ENCODE measurements around the gene ARHGAP26. TPM values are rescaled to one million over a fixed set of nuclear protein-coding genes. Genes with fewer than 3 reads are reported as not detected.

The ARHGAP26 gene, protein sequence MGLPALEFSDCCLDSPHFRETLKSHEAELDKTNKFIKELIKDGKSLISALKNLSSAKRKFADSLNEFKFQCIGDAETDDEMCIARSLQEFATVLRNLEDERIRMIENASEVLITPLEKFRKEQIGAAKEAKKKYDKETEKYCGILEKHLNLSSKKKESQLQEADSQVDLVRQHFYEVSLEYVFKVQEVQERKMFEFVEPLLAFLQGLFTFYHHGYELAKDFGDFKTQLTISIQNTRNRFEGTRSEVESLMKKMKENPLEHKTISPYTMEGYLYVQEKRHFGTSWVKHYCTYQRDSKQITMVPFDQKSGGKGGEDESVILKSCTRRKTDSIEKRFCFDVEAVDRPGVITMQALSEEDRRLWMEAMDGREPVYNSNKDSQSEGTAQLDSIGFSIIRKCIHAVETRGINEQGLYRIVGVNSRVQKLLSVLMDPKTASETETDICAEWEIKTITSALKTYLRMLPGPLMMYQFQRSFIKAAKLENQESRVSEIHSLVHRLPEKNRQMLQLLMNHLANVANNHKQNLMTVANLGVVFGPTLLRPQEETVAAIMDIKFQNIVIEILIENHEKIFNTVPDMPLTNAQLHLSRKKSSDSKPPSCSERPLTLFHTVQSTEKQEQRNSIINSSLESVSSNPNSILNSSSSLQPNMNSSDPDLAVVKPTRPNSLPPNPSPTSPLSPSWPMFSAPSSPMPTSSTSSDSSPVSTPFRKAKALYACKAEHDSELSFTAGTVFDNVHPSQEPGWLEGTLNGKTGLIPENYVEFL
- total RNA-seq: 10 to 100 TPM in 1 of 2 donors, 1 to 10 TPM in 1; 4.4 to 16.7 TPM
- 1 to 10 TPM; 1.8 to 3.9 TPM for polyA plus RNA-seq

DNA sequence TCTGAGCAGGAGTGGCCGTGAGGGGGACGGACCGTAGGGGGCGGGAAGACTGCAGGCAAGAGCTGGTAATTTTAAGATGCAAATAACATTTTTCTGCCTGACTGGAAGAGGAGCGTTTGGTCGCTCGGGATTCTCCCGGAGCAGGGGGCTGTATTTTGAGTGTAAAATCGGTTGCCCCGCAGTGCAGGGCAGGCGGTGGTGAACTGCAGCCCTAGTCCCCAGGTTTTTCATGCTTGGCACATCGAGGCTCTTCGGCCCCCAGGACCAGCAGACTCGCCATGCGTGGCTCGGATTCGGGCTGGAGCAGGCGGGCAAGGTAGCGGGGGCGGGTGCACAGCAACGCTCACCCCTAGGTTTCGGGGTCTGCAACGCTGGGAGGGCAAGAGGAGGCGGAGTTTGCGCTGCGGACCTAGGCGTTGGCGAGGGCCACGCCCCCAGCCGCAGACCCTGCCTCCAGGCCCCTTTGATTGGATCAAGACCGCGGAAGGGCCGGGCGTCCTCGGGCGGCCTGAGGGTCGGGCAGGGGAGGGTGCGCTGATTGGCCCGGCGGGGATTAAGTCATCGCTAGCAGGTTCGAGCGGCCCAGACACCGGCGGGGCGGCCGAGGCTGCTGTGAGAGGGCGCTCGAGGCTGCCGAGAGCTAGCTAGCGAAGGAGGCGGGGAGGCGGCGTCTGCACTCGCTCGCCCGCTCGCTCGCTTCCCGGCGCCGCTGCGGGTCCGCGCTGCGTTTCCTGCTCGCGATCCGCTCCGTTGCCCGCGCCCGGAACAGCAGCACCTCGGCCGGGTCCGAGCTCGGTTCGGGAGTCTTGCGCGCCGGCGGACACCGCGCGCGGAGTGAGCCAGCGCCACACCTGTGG lies at the start of gene ARHGAP26:
ARHGAP26 (plus strand) TSS at position 585 of the 857 bp plus-strand sequence. CDS start 385 bp downstream, outside the sequence.
- Histone ChIP-seq H3K36me3 (ENCODE audit: control insufficient read depth in 4 of 4, insufficient read depth in 3 of 4, low read depth in 1 of 4, low read length in 3 of 4) (no peaks in the 10 kb centered on the region), H3K27ac (ENCODE audit: low read depth in 1 of 2, low read length in 2 of 2) (peak within 1 kb of the TSS; percentile 77 to 87), H3K4me3 (ENCODE audit: low read depth in 1 of 3, low read length in 3 of 3) (peak within 1 kb of the TSS; percentile 75 to 97 (median 96)), H3K9me3 (ENCODE audit: control insufficient read depth in 4 of 4, low read length in 3 of 4) (no peaks in the 10 kb centered on the region), H3K4me1 (ENCODE audit: control insufficient read depth in 4 of 4, insufficient read depth in 4 of 4, low read length in 3 of 4) (peaks cover 0 to 24% (median 12%) of the 10 kb centered on the region in 4 donors), H3K9ac (ENCODE audit: low read depth in 1 of 2, low read length in 2 of 2) (peak within 1 kb of the TSS; percentile 66 to 80), H3K27me3 (ENCODE audit: control insufficient read depth in 4 of 4, insufficient read depth in 4 of 4, low read length in 3 of 4) (no peaks in the 10 kb centered on the region)
- TF ChIP-seq YY1 (IDR thresholded peaks at IDR 0.05) (peak; percentile 68), TAF1 (conservative IDR thresholded peaks at IDR 0.05) (no peak), RXRA (IDR thresholded peaks at IDR 0.05) (peak; percentile 56 to 72), JUND (IDR thresholded peaks at IDR 0.05) (peak in 1 of 2 donors; percentile 46), SP1 (IDR thresholded peaks at IDR 0.05) (peak; percentile 77), HNF4A (conservative IDR thresholded peaks at IDR 0.05) (no peak), RAD21 (IDR thresholded peaks at IDR 0.05) (peak; percentile 62 to 71)
- TF ChIP-seq, protein P1, sequence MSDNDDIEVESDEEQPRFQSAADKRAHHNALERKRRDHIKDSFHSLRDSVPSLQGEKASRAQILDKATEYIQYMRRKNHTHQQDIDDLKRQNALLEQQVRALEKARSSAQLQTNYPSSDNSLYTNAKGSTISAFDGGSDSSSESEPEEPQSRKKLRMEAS (IDR thresholded peaks at IDR 0.05): no peak
- TF ChIP-seq, protein P2, sequence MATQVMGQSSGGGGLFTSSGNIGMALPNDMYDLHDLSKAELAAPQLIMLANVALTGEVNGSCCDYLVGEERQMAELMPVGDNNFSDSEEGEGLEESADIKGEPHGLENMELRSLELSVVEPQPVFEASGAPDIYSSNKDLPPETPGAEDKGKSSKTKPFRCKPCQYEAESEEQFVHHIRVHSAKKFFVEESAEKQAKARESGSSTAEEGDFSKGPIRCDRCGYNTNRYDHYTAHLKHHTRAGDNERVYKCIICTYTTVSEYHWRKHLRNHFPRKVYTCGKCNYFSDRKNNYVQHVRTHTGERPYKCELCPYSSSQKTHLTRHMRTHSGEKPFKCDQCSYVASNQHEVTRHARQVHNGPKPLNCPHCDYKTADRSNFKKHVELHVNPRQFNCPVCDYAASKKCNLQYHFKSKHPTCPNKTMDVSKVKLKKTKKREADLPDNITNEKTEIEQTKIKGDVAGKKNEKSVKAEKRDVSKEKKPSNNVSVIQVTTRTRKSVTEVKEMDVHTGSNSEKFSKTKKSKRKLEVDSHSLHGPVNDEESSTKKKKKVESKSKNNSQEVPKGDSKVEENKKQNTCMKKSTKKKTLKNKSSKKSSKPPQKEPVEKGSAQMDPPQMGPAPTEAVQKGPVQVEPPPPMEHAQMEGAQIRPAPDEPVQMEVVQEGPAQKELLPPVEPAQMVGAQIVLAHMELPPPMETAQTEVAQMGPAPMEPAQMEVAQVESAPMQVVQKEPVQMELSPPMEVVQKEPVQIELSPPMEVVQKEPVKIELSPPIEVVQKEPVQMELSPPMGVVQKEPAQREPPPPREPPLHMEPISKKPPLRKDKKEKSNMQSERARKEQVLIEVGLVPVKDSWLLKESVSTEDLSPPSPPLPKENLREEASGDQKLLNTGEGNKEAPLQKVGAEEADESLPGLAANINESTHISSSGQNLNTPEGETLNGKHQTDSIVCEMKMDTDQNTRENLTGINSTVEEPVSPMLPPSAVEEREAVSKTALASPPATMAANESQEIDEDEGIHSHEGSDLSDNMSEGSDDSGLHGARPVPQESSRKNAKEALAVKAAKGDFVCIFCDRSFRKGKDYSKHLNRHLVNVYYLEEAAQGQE (IDR thresholded peaks at IDR 0.05): peak; percentile 92
- TF ChIP-seq, protein P3, sequence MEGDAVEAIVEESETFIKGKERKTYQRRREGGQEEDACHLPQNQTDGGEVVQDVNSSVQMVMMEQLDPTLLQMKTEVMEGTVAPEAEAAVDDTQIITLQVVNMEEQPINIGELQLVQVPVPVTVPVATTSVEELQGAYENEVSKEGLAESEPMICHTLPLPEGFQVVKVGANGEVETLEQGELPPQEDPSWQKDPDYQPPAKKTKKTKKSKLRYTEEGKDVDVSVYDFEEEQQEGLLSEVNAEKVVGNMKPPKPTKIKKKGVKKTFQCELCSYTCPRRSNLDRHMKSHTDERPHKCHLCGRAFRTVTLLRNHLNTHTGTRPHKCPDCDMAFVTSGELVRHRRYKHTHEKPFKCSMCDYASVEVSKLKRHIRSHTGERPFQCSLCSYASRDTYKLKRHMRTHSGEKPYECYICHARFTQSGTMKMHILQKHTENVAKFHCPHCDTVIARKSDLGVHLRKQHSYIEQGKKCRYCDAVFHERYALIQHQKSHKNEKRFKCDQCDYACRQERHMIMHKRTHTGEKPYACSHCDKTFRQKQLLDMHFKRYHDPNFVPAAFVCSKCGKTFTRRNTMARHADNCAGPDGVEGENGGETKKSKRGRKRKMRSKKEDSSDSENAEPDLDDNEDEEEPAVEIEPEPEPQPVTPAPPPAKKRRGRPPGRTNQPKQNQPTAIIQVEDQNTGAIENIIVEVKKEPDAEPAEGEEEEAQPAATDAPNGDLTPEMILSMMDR (IDR thresholded peaks at IDR 0.05; ENCODE audit: low read depth, low read length, missing input control): peak; percentile 9
- under 1% methylated on average over 87 of the region's 87 CpGs for WGBS
- peak; percentile 93 for DNase-seq (ENCODE audit: low spot score)

DNA sequence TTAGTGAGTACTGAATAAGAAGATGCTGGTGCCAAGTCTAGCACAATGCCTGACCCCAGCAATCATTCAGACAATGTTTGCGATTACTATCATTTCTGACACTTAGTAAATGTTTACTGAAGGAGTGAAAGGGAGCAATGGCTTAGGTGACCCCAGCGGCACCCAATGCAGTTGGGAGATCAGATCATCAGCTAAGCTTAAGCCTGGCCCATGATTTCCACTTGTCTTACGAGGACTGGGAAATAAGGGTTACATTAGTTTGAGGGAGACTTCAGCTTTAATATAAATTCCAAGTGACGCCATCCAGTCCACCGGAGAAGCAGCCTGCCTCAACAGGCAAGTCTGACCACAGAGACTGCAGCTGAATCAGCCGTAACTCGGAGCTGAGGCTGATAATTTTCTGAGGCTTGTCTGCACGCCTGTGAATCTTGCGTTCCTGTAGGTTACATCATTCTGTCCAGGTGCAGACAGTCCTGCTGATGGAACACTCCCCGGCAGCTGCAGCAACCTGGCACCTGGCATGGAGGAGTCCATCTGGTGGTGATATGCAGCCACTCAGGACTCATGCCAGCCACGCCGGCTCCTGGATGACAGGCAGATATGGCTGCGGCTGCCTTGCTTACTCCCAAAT lies 49.4 kb upstream of the ARHGAP26 start:
- H3K9ac ChIP-seq (ENCODE audit: low read depth in 1 of 2, low read length in 2 of 2): no peak overlapping the region
- TF ChIP-seq GABPA (IDR thresholded peaks at IDR 0.05 in 1 of 2, conservative IDR thresholded peaks at IDR 0.05 in 1 of 2): no peak
- no peak for TF ChIP-seq FOXA2 (IDR thresholded peaks at IDR 0.05)
- TF ChIP-seq HNF4G (IDR thresholded peaks at IDR 0.05): no peak
- TF ChIP-seq RXRA (IDR thresholded peaks at IDR 0.05): peak in 1 of 2 donors; percentile 37
- no peak for TF ChIP-seq SP1 (IDR thresholded peaks at IDR 0.05)
- TF ChIP-seq, protein P3 (IDR thresholded peaks at IDR 0.05; ENCODE audit: low read depth, low read length, missing input control): peak; percentile 12
- TF ChIP-seq RAD21 (IDR thresholded peaks at IDR 0.05): peak in 1 of 2 donors; percentile 58
- TF ChIP-seq, protein P4, sequence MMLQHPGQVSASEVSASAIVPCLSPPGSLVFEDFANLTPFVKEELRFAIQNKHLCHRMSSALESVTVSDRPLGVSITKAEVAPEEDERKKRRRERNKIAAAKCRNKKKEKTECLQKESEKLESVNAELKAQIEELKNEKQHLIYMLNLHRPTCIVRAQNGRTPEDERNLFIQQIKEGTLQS (IDR thresholded peaks at IDR 0.05): no peak
- no peak for TF ChIP-seq YY1 (IDR thresholded peaks at IDR 0.05)
- TF ChIP-seq HNF4A (conservative IDR thresholded peaks at IDR 0.05): peak in 1 of 2 donors; percentile 8
- no peak overlapping the region for H3K27ac ChIP-seq (ENCODE audit: low read depth in 1 of 2, low read length in 2 of 2)
- no peaks in the 10 kb centered on the region for H3K27me3 ChIP-seq (ENCODE audit: control insufficient read depth in 4 of 4, insufficient read depth in 4 of 4, low read length in 3 of 4)
- no peaks in the 10 kb centered on the region for H3K36me3 ChIP-seq (ENCODE audit: control insufficient read depth in 4 of 4, insufficient read depth in 3 of 4, low read depth in 1 of 4, low read length in 3 of 4)
- no peak for DNase-seq (ENCODE audit: low spot score)
- H3K4me1 ChIP-seq (ENCODE audit: control insufficient read depth in 4 of 4, insufficient read depth in 4 of 4, low read length in 3 of 4): peaks cover 0 to 12% (median 9%) of the 10 kb centered on the region in 4 donors
- H3K9me3 ChIP-seq (ENCODE audit: control insufficient read depth in 4 of 4, low read length in 3 of 4): no peaks in the 10 kb centered on the region
- no peak overlapping the region for H3K4me3 ChIP-seq (ENCODE audit: low read depth in 1 of 3, low read length in 3 of 3)
- WGBS: 34% methylated on average over 13 of the region's 13 CpGs

Data from liver (tissue), 9 donors.